Activated B cell treated with CpG ODN at 0.5 μM for 24 hours (primary cell): ENCODE measurements around the gene AUTS2. TPM values are rescaled to one million over a fixed set of nuclear protein-coding genes. Genes with fewer than 3 reads are reported as not detected.

Experiments
- ATAC-seq: fragments of 200-7000 bp; cut with Tn5 transposase; one replicate; pipeline ENCODE4 v1.10.0; 2021; ENCODE audit warnings: low read depth, mild to moderate bottlenecking, moderate library complexity
- CTCF ChIA-PET: fragments of 350-600 bp; sonication (Branson Sonifier 250); formaldehyde crosslinking; loops from one replicate; lab custom pipeline; 2021; ENCODE audit warnings: antibody characterized with exemption; lab: Charles Lee
- POLR2A ChIA-PET: fragments of 350-600 bp; sonication (Branson Sonifier 250); formaldehyde crosslinking; loops from one replicate; lab custom pipeline; 2021; ENCODE audit warnings: antibody characterized with exemption; lab: Charles Lee
- DNase-seq: peaks from one replicate; pipeline ENCODE4 v3.0.0; 2022
- H3K27ac Mint-ChIP-seq: one replicate; pipeline ENCODE4 v1.8.0; 2020; ENCODE audit warnings: mixed read lengths
- H3K27me3 Mint-ChIP-seq: one replicate; pipeline ENCODE4 v1.8.0; 2021; ENCODE audit warnings: mixed read lengths
- H3K36me3 Mint-ChIP-seq: one replicate; pipeline ENCODE4 v1.8.0; 2021; ENCODE audit warnings: low read depth, mixed read lengths
- H3K4me1 Mint-ChIP-seq: one replicate; pipeline ENCODE4 v1.8.0; 2021; ENCODE audit warnings: mixed read lengths
- H3K4me3 Mint-ChIP-seq: one replicate; pipeline ENCODE4 v1.8.0; 2020; ENCODE audit warnings: mild to moderate bottlenecking, mixed read lengths
- H3K9me3 Mint-ChIP-seq: one replicate; pipeline ENCODE4 v1.8.0; 2020; ENCODE audit warnings: mixed read lengths
- intact Hi-C: fragments of 100-400 bp; cut with micrococcal nuclease; formaldehyde crosslinking; loops from one replicate; pipeline ENCODE4 v1.15.1; 2024
- total RNA-seq: library from RNA; stranded (reverse); gene quantifications from 2 replicates; pipeline ENCODE4 v1.2.3, GENCODE V29; 2022
- TF ChIP-seq, protein P1 (sequence below): fragments of 200-600 bp; IDR thresholded peaks from one replicate; pipeline ENCODE4 v1.8.0; 2022; ENCODE audit warnings: antibody characterized with exemption, mild to moderate bottlenecking

The AUTS2 gene
- total RNA-seq, 1 donor from 2014 or later: 15.9 TPM

DNA sequence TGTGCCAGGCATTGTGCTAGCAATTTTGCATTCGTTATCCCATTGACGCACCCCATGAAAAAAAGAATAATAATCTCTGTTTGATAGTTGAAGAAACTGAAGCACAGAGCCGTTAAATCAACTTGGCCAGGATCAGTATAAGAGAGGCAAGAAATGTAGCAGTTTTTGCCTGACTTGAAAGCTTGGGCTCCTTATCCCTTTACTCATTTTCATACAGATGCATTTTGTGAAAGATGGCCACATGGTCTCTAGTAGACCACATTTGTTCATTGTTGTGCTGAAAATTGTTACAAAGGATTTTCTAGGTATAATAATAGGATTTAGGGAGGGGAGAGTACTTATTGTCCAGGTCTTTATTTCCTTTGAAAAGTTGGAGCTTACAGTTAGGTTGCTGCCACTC lies 14.7 kb downstream of the AUTS2 start:
- intact Hi-C loops: no loop called here
- Mint-ChIP-seq H3K4me1 (peaks cover 2% of the 10 kb centered on the region), H3K27me3 (peaks cover 2% of the 10 kb centered on the region), H3K27ac (no peak overlapping the region), H3K4me3 (no peak overlapping the region), H3K36me3 (no peaks in the 10 kb centered on the region), H3K9me3 (no peaks in the 10 kb centered on the region)
- ChIA-PET POLR2A (no interaction called here), CTCF (no interaction called here)
- DNase-seq: no peak
- no peak for ATAC-seq
- TF ChIP-seq, protein P1, sequence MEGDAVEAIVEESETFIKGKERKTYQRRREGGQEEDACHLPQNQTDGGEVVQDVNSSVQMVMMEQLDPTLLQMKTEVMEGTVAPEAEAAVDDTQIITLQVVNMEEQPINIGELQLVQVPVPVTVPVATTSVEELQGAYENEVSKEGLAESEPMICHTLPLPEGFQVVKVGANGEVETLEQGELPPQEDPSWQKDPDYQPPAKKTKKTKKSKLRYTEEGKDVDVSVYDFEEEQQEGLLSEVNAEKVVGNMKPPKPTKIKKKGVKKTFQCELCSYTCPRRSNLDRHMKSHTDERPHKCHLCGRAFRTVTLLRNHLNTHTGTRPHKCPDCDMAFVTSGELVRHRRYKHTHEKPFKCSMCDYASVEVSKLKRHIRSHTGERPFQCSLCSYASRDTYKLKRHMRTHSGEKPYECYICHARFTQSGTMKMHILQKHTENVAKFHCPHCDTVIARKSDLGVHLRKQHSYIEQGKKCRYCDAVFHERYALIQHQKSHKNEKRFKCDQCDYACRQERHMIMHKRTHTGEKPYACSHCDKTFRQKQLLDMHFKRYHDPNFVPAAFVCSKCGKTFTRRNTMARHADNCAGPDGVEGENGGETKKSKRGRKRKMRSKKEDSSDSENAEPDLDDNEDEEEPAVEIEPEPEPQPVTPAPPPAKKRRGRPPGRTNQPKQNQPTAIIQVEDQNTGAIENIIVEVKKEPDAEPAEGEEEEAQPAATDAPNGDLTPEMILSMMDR: no peak

DNA sequence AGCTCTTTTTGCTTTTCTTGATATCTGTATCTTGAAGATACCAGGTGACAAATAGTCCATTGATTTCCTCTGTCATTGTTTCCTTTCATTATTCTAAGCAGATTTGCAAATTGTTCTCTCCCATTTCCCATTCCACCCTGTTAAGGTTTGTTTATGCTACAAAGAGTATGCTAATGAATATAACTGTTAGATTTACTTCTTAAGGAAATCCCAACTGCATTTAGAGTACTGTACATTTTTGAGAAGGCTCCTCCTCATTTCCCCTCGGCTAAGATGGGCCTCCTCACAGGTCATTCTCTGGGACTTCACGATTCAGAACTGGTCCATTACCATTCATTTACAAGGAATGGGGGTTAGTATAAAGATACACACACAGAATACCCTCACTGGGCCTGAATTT lies 15.6 kb downstream of the AUTS2 start:
- intact Hi-C loops: no loop called here
- Mint-ChIP-seq H3K4me3 (no peak overlapping the region), H3K4me1 (peaks cover 2% of the 10 kb centered on the region), H3K36me3 (no peaks in the 10 kb centered on the region), H3K27me3 (peaks cover 2% of the 10 kb centered on the region), H3K9me3 (no peaks in the 10 kb centered on the region), H3K27ac (no peak overlapping the region)
- TF ChIP-seq, protein P1: no peak
- no peak for ATAC-seq
- no peak for DNase-seq
- CTCF ChIA-PET: no interaction called here
- POLR2A ChIA-PET: no interaction called here

DNA sequence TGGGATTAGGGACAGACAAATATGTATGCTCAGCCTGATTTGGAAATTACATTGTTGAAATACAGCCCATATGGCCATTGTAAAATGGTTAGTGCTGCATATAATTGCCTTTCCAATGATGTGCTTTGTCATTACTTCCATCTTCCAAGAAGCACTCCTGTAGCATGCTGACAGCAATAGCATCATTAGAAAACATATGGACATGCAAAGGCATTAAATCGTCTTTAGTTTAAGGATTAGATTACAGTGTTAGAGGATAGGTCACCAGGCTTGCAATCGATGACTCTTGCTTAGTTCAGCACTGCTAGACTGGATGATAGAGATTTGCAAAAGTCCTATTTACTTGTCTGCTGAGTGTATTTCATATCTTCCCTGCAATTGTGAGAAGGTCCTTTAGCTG lies 17.4 kb downstream of the AUTS2 start:
- no peak for DNase-seq
- Mint-ChIP-seq H3K4me1 (peaks cover 10% of the 10 kb centered on the region), H3K9me3 (no peaks in the 10 kb centered on the region), H3K27ac (no peak overlapping the region), H3K36me3 (no peaks in the 10 kb centered on the region), H3K27me3 (peaks cover 2% of the 10 kb centered on the region), H3K4me3 (no peak overlapping the region)
- POLR2A ChIA-PET: no interaction called here
- intact Hi-C loops: no loop called here
- TF ChIP-seq, protein P1: no peak
- ATAC-seq: no peak
- CTCF ChIA-PET: no interaction called here

DNA sequence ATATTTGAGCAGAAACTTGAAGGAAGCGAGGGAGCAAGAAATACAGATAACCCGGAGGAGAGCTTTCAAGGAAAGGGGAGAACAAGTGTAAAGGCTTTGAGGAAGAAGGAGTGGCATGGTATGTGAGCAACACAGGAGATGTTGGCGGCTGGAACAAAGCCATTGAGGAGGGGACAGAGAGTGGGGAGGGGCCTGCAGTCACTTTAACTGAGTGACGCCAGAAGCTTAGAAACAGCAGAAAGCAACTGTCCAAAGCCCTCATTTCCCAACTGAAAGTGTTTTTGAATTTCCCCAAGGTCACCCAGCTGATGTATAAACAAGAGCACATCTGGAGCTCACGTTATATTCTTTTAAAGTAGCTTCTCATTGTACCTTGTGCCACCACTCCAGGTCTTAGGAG lies 19.1 kb downstream of the AUTS2 start:
- POLR2A ChIA-PET: no interaction called here
- H3K4me1 Mint-ChIP-seq: peaks cover 10% of the 10 kb centered on the region

DNA sequence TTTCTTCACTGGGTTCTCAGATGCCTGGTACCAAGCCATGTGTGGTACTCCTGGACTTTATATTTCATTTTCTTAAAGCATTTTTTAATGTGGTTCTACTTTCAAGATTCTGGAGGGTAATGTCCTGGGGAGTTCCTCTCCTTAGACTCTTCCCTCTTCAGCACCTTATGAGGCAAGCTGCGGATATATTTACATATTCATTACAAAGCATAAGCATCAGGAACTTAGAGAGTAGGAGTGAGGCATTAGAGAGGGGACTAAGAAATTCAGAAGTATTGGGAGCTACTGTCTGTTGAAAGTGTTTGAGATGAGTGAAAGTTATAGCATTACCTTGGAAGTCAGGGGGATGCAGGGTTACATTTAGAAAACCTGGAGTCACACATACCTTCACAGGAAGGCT lies 20.8 kb downstream of the AUTS2 start:
- ATAC-seq: no peak
- ChIA-PET CTCF (no interaction called here), POLR2A (no interaction called here)
- Mint-ChIP-seq H3K9me3 (no peaks in the 10 kb centered on the region), H3K27me3 (no peaks in the 10 kb centered on the region), H3K4me1 (peaks cover 10% of the 10 kb centered on the region), H3K27ac (no peak overlapping the region), H3K4me3 (no peak overlapping the region), H3K36me3 (no peaks in the 10 kb centered on the region)
- no peak for DNase-seq
- intact Hi-C loops: no loop called here
- TF ChIP-seq, protein P1: no peak

More for the DNA sequence above, 19.1 kb downstream of the AUTS2 start:
- H3K4me3 Mint-ChIP-seq: no peak overlapping the region
- CTCF ChIA-PET: no interaction called here
- DNase-seq (no peak), ATAC-seq (no peak)
- TF ChIP-seq, protein P1: no peak
- no peak overlapping the region for H3K27ac Mint-ChIP-seq
- peaks cover 2% of the 10 kb centered on the region for H3K27me3 Mint-ChIP-seq
- intact Hi-C loops: no loop called here
- H3K36me3 Mint-ChIP-seq: no peaks in the 10 kb centered on the region
- no peaks in the 10 kb centered on the region for H3K9me3 Mint-ChIP-seq
